Left lobe of liver (tissue), 2 donors: ENCODE measurements around the gene TRMT6. TPM values are rescaled to one million over a fixed set of nuclear protein-coding genes. Genes with fewer than 3 reads are reported as not detected.
A peak's percentile ranks its signal among the peaks of the same experiment; 100 is the strongest.

Source experiments
- ATAC-seq: fragments of 200-7000 bp; cut with Tn5 transposase; one replicate; pipeline ENCODE4 v1.9.1; 2020; ENCODE audit warnings: mild to moderate bottlenecking, moderate library complexity
- DNase-seq: peaks from one replicate; pipeline ENCODE4 v3.0.0-alpha.2; 2020; ENCODE audit warnings: low spot score
- total RNA-seq: library from RNA; stranded (reverse); gene quantifications from one replicate; pipeline ENCODE4 v1.2.1, GENCODE V29; 2021
- donor health status: DM: no; HTN: no; CAD: no; lungs with moderate emphysema.
- donor health status: DM: no; HTN: yes; CAD: no.

TRMT6 gene
- 2.7 TPM for total RNA-seq

- peak; percentile 100 for ATAC-seq
Measured at GRCh38 chr20:5950271-5951031, at the start of gene TRMT6, which contains the start of gene MCM8. Gene TRMT6, minus strand, starts transcription at chr20:5950533. Its CDS starts 128 bp downstream, at chr20:5950405. Gene MCM8, plus strand, starts transcription at chr20:5950652. Its CDS starts 1,364 bp downstream, at chr20:5952016.

GRCh38 chr20:5999783-6000182 is 49.5 kb upstream of the TRMT6 start:
- no peak for DNase-seq
- no peak for ATAC-seq

More at GRCh38 chr20:5950271-5951031, at the start of gene TRMT6, which contains the start of gene MCM8:
- peak; percentile 95 for DNase-seq

- DNase-seq: no peak
- no peak for ATAC-seq
Measured at GRCh38 chr20:5996765-5997164, 46.4 kb upstream of the TRMT6 start.

- no peak for ATAC-seq
- DNase-seq: no peak
Measured at GRCh38 chr20:5991623-5992441, 41.5 kb upstream of the TRMT6 start.

- DNase-seq (no peak), ATAC-seq (no peak)
Measured at GRCh38 chr20:5990946-5991345, 40.6 kb upstream of the TRMT6 start.

GRCh38 chr20:5989539-5989938 is 39.2 kb upstream of the TRMT6 start:
- ATAC-seq: no peak
- DNase-seq: no peak

GRCh38 chr20:5987383-5987782 is 37.0 kb upstream of the TRMT6 start:
- ATAC-seq: no peak
- no peak for DNase-seq

- DNase-seq: no peak
- ATAC-seq: peak; percentile 79
Measured at GRCh38 chr20:5980720-5981538, 30.6 kb upstream of the TRMT6 start.

GRCh38 chr20:5979801-5980200 is 29.5 kb upstream of the TRMT6 start:
- ATAC-seq (peak; percentile 46), DNase-seq (no peak)

GRCh38 chr20:5977975-5978374 is 27.6 kb upstream of the TRMT6 start:
- DNase-seq (no peak), ATAC-seq (no peak)

GRCh38 chr20:5977223-5977622 is 26.9 kb upstream of the TRMT6 start:
- DNase-seq (no peak), ATAC-seq (no peak)

GRCh38 chr20:5975778-5976177 is 25.4 kb upstream of the TRMT6 start:
- ATAC-seq (no peak), DNase-seq (no peak)

GRCh38 chr20:5974531-5974930 is 24.2 kb upstream of the TRMT6 start:
- no peak for DNase-seq

GRCh38 chr20:5973971-5974370 is 23.6 kb upstream of the TRMT6 start:
- ATAC-seq (no peak), DNase-seq (no peak)

More at GRCh38 chr20:5974531-5974930, 24.2 kb upstream of the TRMT6 start:
- no peak for ATAC-seq

- no peak for ATAC-seq
Measured at GRCh38 chr20:5973172-5973571, 22.8 kb upstream of the TRMT6 start.

GRCh38 chr20:5971203-5971602 is 20.9 kb upstream of the TRMT6 start:
- no peak for ATAC-seq

More at GRCh38 chr20:5973172-5973571, 22.8 kb upstream of the TRMT6 start:
- no peak for DNase-seq

GRCh38 chr20:5970381-5970780 is 20.0 kb upstream of the TRMT6 start:
- no peak for ATAC-seq
- no peak for DNase-seq

More at GRCh38 chr20:5971203-5971602, 20.9 kb upstream of the TRMT6 start:
- DNase-seq: no peak

GRCh38 chr20:5969940-5970339 is 19.6 kb upstream of the TRMT6 start:
- ATAC-seq (no peak), DNase-seq (no peak)

GRCh38 chr20:5969348-5969935 is 19.1 kb upstream of the TRMT6 start:
- no peak for ATAC-seq
- no peak for DNase-seq

GRCh38 chr20:5968462-5968861 is 18.1 kb upstream of the TRMT6 start:
- no peak for ATAC-seq
- no peak for DNase-seq

- DNase-seq: no peak
- no peak for ATAC-seq
Measured at GRCh38 chr20:5967469-5967868, 17.1 kb upstream of the TRMT6 start.
